Neutrophil (primary cell): ENCODE results near the gene CHSY3.

Experiments
- H3K27ac ChIP-seq: fragments of 200-600 bp; sonication (generic); 2 replicates; pipeline ENCODE4 v1.5.1; 2016; ENCODE audit warnings: mild to moderate bottlenecking, moderate library complexity
- H3K27me3 ChIP-seq: fragments of 200-600 bp; sonication (generic); 2 replicates; pipeline ENCODE4 v1.6.0; 2016; ENCODE audit warnings: mild to moderate bottlenecking
- H3K36me3 ChIP-seq: fragments of 200-600 bp; sonication (generic); 2 replicates; pipeline ENCODE4 v1.5.1; 2017
- H3K4me1 ChIP-seq, 2 experiments: fragments of 200-600 bp in 1 of 2; sonication (generic) in 1 of 2; 1 replicate in 1 of 2; 2 replicates in 1 of 2; pipeline versions ENCODE4 v1.5.1 to v1.6.1; 2013 to 2016; ENCODE audit warnings: low read depth in 1 of 2, low read length in 1 of 2, mild to moderate bottlenecking in 1 of 2, moderate library complexity in 1 of 2; ENCODE audit not compliant: control insufficient read depth in 1 of 2, insufficient read depth in 1 of 2
- H3K4me3 ChIP-seq, 2 experiments: fragments of 200-600 bp in 1 of 2; sonication (generic) in 1 of 2; 1 replicate in 1 of 2; 2 replicates in 1 of 2; pipeline ENCODE4 v1.5.1; 2013 to 2016; ENCODE audit warnings: low read depth in 1 of 2, low read length in 1 of 2, mild to moderate bottlenecking in 1 of 2, moderate library complexity in 1 of 2
- H3K9me3 ChIP-seq: fragments of 200-600 bp; sonication (generic); 2 replicates; pipeline ENCODE4 v1.5.1; 2016
- TF ChIP-seq, protein P1 (sequence below): fragments of 200-600 bp; sonication (generic); IDR thresholded peaks from 2 replicates; pipeline ENCODE4 v1.5.1; 2016; ENCODE audit warnings: antibody characterized with exemption

The CHSY3 gene

DNA sequence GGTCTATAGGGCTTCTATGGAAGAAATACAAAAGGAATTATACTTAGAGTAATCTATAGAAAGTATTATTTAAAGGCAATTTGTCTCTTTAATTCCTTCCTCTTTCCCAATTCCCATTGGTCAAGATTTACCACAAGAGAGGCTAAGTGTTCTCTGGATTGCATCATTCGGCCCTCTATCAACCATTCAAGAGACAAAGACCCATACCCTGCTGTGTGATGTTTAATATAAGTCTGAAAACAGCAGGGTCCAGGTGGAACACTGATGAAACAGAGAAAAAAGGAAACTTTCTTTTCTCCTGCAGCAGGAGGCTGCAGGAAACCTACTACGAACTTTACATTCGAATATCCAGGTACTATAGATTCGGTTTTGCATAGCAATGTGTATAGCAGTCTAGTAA lies 323.4 kb downstream of the CHSY3 start:
- Histone ChIP-seq H3K4me3 (no peak overlapping the region), H3K9me3 (no peaks in the 10 kb centered on the region), H3K4me1 (no peaks in the 10 kb centered on the region), H3K27me3 (no peaks in the 10 kb centered on the region), H3K27ac (no peak overlapping the region), H3K36me3 (no peaks in the 10 kb centered on the region)
- TF ChIP-seq, protein P1, sequence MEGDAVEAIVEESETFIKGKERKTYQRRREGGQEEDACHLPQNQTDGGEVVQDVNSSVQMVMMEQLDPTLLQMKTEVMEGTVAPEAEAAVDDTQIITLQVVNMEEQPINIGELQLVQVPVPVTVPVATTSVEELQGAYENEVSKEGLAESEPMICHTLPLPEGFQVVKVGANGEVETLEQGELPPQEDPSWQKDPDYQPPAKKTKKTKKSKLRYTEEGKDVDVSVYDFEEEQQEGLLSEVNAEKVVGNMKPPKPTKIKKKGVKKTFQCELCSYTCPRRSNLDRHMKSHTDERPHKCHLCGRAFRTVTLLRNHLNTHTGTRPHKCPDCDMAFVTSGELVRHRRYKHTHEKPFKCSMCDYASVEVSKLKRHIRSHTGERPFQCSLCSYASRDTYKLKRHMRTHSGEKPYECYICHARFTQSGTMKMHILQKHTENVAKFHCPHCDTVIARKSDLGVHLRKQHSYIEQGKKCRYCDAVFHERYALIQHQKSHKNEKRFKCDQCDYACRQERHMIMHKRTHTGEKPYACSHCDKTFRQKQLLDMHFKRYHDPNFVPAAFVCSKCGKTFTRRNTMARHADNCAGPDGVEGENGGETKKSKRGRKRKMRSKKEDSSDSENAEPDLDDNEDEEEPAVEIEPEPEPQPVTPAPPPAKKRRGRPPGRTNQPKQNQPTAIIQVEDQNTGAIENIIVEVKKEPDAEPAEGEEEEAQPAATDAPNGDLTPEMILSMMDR = no peak

DNA sequence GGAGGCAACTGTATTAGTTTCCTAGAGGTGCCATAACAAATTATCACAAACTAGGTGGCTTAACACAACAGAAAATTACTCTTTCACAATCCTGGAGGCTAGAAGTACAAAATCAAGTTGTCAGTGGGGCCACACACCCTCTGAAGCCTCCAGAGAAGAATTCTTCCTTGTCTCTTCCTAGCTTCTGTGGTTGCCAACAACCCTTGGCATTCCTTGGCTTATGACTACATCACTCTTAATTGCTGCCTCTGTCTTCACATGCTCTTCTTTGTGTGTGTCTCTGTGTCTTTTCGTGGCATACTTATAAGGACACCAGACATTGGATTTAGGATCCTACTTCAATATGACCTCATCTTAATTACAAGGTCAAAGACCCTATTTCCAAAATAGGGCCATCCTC lies 327.5 kb downstream of the CHSY3 start:
- H3K9me3 ChIP-seq = no peaks in the 10 kb centered on the region
- TF ChIP-seq, protein P1 = no peak
- no peaks in the 10 kb centered on the region for H3K27me3 ChIP-seq
- no peak overlapping the region for H3K27ac ChIP-seq
- no peaks in the 10 kb centered on the region for H3K4me1 ChIP-seq
- no peak overlapping the region for H3K4me3 ChIP-seq
- H3K36me3 ChIP-seq = no peaks in the 10 kb centered on the region

DNA sequence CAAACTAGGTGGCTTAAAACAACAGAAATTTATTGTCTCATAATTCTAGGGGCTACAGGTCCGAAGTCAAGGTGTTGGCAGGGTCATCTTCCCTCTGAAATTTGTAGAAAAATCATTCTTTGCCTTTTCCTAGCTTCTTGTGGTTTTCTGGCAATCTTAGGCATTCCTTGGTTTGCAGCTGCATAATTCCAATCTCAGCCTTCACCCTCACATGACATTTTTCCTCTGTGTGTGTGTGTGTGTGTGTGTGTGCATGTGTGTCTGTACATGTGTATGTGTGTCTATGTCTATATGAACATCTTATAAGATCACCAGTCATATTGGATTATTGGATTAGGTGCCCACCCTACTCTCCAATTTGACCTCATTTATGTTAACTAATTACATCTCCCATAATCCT lies 330.6 kb downstream of the CHSY3 start:
- H3K9me3 ChIP-seq = no peaks in the 10 kb centered on the region
- no peaks in the 10 kb centered on the region for H3K36me3 ChIP-seq
- no peak overlapping the region for H3K4me3 ChIP-seq
- H3K27ac ChIP-seq = no peak overlapping the region
- no peaks in the 10 kb centered on the region for H3K27me3 ChIP-seq
- TF ChIP-seq, protein P1 = no peak
- H3K4me1 ChIP-seq = no peaks in the 10 kb centered on the region
